Neural progenitor cell (in vitro differentiated cells): ENCODE data around the gene NPHP4.

Source experiments
- EZH2 ChIP-seq: fragments of 200-600 bp; sonication (generic); IDR thresholded peaks from 2 replicates; pipeline ENCODE4 v1.6.1; 2017; ENCODE audit warnings: antibody characterized with exemption, mild to moderate bottlenecking, moderate library complexity
- EZH2phosphoT487 ChIP-seq: fragments of 200-600 bp; sonication (generic); IDR thresholded peaks from 2 replicates; pipeline ENCODE4 v1.6.1; 2017; ENCODE audit warnings: antibody characterized with exemption
- TF ChIP-seq, protein P1 (sequence below): fragments of 200-600 bp; sonication (generic); IDR thresholded peaks from 2 replicates; pipeline ENCODE4 v1.5.1; 2017; ENCODE audit warnings: antibody characterized with exemption, mild to moderate bottlenecking

- TF ChIP-seq EZH2phosphoT487: no peak
- TF ChIP-seq, protein P1, sequence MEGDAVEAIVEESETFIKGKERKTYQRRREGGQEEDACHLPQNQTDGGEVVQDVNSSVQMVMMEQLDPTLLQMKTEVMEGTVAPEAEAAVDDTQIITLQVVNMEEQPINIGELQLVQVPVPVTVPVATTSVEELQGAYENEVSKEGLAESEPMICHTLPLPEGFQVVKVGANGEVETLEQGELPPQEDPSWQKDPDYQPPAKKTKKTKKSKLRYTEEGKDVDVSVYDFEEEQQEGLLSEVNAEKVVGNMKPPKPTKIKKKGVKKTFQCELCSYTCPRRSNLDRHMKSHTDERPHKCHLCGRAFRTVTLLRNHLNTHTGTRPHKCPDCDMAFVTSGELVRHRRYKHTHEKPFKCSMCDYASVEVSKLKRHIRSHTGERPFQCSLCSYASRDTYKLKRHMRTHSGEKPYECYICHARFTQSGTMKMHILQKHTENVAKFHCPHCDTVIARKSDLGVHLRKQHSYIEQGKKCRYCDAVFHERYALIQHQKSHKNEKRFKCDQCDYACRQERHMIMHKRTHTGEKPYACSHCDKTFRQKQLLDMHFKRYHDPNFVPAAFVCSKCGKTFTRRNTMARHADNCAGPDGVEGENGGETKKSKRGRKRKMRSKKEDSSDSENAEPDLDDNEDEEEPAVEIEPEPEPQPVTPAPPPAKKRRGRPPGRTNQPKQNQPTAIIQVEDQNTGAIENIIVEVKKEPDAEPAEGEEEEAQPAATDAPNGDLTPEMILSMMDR: no peak
- TF ChIP-seq EZH2: no peak
Measured at GRCh38 chr1:6002714-6003501, 10.7 kb upstream of the NPHP4 start.
